Forelimb muscle (tissue), 1 donor: Measurements from ENCODE around the gene KIF5C. TPM values are rescaled to one million over a fixed set of nuclear protein-coding genes. Genes with fewer than 3 reads are reported as not detected.

Source experiments
- DNase-seq: peaks from one replicate; pipeline ENCODE4 v3.0.0-alpha.2; 2013; ENCODE audit warnings: low read depth
- polyA plus RNA-seq: library from polyadenylated mRNA; unstranded; fragments of 120-200 nt; gene quantifications from one replicate; pipeline ENCODE4 v1.2.1, GENCODE V29; 2013; ENCODE audit not compliant: insufficient read length

Gene KIF5C
- polyA plus RNA-seq, 1 donor: 1.6 TPM

DNA sequence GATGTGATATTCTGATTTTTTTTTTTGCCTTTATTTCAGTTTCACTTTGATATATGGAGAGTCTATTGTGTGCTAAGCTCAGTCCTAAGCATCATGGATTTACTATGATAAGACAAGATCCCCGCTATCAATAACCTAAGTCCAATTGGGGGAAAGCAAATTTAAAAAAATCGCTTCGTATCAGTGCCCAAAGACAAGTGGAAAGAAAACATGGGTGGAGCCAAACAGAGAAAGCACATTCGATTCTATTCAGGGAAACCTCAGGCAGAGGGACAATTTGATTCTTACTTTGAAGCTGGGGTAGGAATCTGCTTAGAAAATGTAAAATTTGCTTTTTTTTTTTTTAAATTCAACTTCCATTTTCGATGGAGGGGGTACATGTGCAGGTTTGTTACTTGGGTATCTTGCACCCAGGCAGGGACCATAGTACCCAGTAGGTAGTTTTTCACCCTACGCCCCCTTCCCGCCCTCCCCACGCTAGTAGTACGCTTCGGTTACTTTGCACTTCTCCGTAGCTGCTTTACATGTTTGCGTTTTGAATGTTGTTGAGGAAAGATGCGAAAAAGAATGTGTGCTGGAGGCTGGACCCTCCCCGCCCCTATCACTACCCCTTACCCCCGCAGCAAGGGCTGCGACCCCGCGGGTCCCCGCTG is 12.4 kb downstream of the KIF5C start:
- DNase-seq: no peak

- no peak for DNase-seq
Observed at GRCh38 chr2:148888003-148888501, 13.0 kb downstream of the KIF5C start.

DNA sequence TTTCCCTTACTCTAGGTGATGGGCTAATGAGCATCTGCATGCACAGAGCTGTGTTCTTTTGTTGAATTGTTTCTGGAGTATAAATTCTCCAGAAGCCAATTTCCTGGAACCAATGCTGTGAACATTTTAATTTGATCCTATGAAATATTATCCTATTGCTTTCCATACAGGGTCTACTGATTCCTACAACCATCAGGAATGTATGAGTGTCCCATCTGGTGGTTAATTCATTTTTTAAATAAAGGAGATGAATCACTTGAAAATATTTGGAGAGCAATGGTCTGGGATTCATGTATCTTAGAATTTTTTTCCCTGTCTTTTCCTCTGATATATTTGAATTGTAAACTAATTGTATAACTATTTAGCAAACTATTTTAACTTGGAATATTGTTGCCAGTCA is 14.0 kb downstream of the KIF5C start:
- no peak for DNase-seq

DNA sequence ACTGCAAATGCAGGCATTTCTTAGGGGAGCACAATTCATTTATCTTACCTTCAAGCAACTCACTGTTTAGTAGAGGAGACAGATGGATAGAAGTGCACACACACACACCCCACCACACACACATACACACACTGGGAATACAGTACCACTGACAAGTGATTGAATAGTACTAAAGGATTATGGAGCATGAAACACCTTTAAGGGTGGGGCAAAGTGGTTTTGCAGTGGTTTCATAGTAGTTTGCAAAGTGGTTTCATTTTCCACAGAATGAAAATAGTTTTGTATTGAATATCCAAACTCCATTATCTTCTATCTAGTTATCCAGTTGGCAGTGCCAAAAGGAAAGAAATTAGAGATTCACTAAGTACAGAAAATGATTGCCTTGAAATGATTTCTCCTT is 18.9 kb downstream of the KIF5C start:
- no peak for DNase-seq

GRCh38 chr2:148896136-148896535 is 21.1 kb downstream of the KIF5C start:
- no peak for DNase-seq

DNA sequence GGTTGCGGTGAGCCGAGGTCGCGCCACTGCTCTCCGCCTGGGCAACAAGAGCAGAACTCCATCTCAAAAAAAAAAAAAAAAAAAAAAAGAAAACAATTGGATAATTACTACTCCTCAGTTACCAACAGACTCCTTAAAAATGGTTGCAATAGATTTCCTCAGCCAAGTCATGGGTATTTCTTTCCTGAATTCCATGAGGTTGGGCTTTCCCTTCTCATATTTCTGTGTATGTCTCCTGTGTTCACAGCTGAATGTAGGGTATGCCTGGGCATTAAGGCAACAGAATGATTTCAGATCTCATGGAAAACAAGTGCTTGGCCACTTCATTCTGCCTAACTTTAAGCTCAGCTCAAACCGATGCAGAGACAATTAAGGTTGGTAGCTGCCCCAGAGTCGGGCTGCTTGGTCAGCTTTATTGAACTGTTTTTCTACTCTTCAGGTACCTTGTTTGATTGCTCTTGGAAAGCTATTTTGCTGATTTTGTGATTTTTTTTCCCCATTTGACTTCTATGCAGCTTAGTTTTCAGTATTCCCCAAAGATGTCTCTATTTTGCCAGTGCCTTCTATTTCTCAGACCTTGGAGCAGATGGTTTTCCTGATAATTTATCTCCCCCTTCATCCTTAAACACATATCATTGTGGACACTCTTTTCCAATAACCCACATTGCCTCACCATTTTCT is 24.8 kb downstream of the KIF5C start:
- no peak for DNase-seq

GRCh38 chr2:148900350-148900837 is 25.4 kb downstream of the KIF5C start:
- no peak for DNase-seq

GRCh38 chr2:148901142-148901541 is 26.1 kb downstream of the KIF5C start:
- no peak for DNase-seq

DNA sequence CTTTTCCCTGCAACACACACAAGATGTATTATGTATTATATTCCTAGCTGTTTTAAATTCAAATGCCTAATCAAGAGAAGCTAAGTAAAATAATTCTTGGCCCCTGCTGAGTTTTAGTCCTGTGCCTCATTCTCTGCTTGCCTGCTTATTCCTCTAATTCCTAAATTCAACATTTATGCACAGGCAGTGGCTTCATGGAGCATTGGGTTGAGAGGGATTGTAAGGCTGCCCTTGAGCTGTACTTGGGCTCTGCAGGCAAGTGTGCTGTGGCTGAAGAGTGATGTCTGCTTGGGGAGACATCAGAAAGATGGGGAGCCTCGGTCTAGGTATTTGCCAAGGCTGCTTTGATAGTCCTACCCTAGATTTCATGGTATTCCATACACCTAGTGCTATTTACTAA is 27.8 kb downstream of the KIF5C start:
- no peak for DNase-seq

DNA sequence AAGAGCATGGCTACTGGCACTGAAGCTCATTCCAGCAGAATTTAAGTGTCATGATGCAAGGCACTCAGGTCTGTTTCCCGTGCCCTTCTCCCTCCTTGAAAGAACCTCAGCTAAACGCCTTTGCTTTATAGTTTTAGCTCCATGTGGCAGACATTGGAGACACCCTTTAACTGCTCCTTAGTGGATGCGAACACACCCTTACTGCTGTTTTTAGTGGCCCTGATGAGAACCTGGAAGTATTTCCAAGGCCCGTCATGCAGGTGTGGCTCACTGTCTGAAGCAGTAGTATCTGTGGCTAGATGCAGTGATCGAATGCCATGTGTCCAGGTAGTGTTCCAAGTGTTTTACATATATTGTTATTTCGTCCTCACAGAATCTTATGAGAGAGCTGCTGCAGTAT is 28.3 kb downstream of the KIF5C start:
- DNase-seq: no peak

DNA sequence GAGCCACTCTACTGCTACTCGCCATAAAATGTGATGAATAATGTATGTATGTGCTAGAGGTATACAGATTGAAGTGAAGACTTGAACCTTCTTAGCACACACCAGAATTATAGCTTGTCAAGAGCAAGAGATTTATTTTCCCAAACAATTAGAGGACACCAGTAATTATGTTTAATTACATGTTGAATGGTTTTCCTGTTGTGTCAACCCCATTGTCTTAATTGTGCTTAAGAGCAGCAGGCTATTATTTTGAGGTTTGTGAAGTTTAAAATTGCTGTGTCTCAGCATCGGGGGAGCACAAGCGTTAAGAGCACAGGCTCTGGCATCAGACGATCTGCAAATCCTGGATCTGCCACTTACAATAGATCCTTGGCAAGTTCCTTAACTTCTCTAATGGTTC is 29.0 kb downstream of the KIF5C start:
- no peak for DNase-seq

DNA sequence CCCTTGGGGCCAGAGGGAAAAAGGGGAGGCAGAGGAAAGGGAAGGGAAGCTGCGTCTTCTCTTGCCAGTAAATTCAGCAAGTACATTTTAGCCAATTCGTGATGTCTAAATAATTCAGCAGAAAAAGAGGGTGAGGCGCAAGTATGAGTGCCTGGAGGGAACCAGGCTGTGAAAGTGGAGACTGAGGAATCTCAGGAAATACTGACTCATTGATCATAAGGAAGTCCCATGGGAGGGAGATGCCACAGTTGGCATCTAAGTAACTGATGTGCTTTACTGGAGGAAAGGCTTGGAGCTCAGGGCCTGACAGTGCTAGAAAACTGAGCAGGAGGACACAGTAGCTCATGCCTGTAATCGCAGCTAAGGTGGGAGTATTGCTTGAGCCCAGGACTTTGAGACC is 31.1 kb downstream of the KIF5C start:
- DNase-seq: no peak

- DNase-seq: no peak
Observed at GRCh38 chr2:148907085-148907785, 32.2 kb downstream of the KIF5C start.

GRCh38 chr2:148909114-148909513 is 34.1 kb downstream of the KIF5C start:
- no peak for DNase-seq

DNA sequence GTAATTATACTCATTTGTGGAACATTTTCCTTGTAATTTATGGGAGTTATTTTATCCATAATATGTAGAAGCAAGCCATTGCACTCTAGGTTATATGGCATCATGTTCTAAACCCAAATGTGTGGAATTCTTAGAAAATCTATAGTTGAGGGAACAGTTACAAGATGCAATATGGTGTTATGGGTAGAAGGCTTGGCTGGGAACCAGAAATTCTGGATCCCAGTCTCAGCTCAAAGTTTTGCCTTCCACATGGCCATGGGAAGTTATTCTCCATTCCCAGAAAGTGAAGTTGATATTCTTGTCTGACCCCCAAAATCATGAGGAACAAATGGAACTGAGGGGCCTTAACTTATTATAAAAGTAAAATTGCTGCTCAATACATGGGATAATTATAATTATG is 38.0 kb downstream of the KIF5C start:
- no peak for DNase-seq

DNA sequence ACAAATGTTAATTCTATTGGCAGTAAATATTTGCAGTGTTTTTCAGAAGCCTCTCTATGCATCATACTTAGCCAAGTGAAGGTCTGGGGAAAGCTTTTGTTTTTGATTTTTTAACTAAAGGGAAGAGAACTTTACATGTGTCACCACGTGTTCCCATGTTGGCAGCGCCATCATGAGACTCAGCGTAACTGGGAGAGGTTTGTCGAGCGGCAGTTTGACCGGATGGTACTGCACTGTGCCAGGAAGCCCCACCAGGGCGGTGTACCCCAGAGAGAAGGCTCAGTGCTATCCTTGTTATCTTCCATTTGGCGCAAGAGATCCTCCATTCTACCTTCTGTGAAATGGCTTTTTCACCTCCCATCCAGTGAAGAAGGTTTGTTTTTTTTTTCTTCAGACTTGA is 38.5 kb downstream of the KIF5C start:
- DNase-seq: no peak

DNA sequence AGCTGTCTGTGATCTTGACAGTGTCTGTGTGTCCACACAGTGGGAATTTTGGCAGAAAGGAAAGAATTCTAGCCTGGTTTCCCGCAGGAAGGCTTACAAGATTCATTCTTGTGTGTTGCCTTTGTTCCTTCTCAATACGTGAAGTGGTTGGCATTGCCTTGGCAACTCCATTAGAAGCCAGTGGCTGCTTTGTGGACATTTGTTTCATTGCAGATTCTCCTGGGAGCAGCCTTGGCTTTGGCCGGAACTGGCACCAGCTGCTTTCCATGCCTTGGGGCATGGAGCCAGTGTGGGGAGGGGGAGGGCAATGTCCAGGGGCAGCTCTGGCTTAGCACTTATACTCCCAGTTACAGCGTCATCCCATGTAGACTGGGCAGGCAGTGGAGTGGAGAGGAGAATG is 39.4 kb downstream of the KIF5C start:
- no peak for DNase-seq

GRCh38 chr2:148917431-148917830 is 42.4 kb downstream of the KIF5C start:
- DNase-seq: no peak

GRCh38 chr2:148918554-148918953 is 43.5 kb downstream of the KIF5C start:
- no peak for DNase-seq

DNA sequence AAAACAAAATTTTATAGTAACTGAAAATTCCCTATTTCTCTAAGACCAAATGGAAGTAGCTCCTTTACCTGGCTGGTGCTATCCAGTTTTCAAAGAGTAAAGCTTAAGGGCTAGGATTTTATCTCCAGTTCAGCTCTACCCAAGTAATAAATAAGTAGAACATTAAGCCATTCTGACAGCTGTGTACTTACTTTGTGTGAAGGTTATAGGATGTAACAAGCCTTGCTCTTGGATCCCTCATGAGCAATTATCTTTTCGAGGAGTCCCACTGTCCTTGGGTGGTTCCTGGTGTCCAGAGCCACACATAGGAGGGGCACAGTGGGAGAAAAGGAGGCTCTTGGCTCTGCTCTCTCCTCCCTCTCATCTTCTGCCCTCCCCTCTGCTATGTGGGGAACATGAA is 45.5 kb downstream of the KIF5C start:
- no peak for DNase-seq

- no peak for DNase-seq
Observed at GRCh38 chr2:148922062-148922461, 47.0 kb downstream of the KIF5C start.

GRCh38 chr2:148922776-148923475 is 47.9 kb downstream of the KIF5C start:
- DNase-seq: no peak
